HG03521 (cell line): ENCODE results near the gene NDUFB3.

Experiments
- ATAC-seq: cut with Tn5 transposase; IDR thresholded peaks from one replicate; pipeline ENCODE4 v1.9.1; 2021; ENCODE audit warnings: mild to moderate bottlenecking, moderate library complexity; ENCODE audit not compliant: unreplicated experiment

Gene NDUFB3

DNA sequence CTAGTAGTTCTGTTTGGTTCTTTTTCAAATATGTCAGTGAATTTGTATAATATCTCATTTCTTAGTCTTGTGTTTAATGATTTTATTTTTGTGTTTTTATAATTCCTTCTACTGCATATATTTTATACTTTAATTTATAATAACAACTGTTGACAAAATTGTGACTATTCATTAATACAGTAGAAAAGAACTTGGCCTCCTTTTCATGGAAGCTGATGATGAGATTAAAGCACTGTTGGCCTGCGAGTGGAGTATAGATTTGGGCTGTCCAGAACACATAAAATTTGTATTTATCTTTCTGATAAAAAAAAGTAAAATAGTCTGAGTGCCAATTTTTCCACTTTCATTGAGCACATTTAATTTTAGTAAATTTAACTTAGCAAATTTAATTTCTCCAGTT lies 56.2 kb downstream of the NDUFB3 start:
- no peak for ATAC-seq

- ATAC-seq, result no peak
These were observed 57.2 kb downstream of the NDUFB3 start for GRCh38 chr2:201128933-201129505.

DNA sequence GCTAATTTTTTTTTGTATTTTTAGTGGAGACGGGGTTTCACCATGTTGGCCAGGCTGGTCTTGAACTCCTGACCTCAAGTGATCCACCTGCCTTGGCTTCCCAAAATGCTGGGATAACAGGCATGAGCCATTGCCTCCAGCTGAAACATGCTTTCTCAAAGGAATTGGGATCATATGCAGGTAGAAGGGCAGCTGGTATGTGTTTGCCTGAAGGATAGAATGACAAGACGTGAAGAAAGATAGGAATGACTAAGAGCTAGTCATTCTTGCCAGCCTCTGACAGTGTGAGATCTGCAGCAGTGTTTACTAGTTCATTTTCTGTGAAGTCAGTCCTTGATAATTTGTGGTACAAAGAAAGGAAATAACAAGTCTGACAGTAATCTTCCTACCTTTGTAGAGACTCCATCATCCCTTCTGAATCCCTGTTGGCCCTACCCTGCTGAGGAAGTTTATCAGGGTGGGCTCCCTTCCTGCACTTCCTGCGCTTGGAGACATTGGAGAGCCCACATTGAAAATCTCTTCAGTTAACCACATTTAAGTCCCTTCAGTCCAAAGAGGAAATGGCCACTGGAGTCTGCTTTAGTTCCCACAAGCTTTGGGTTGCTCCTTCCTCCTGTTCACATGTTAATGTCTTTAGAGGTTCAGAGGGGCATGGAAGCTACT lies 58.9 kb downstream of the NDUFB3 start:
- ATAC-seq, result no peak

DNA sequence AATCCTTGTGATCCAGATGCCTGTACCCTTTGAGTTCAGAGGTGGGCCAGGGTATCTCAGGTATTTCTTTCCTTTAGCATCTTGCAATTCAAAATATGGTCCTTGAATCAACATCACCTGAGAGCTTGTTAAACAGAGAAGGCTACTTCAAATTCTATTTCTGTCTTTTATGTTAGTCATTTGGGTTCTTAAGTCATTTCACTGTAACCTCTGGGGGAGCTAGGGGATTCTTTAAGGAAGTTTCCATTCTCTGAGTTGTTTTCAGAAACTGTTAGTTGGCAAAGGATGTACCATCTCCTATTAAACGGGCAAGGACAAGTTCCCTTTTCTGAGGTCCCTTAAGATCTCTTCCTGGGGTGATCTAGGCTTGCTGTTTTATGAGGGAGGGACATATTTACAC lies 60.7 kb downstream of the NDUFB3 start:
- no peak for ATAC-seq
